ENCODE data around the gene TSC22D1. TPM values are rescaled to one million over a fixed set of nuclear protein-coding genes. Genes with fewer than 3 reads are reported as not detected.

Gene TSC22D1
- total RNA-seq, 1 experiment from 2014 or later = 37.2 TPM

DNA sequence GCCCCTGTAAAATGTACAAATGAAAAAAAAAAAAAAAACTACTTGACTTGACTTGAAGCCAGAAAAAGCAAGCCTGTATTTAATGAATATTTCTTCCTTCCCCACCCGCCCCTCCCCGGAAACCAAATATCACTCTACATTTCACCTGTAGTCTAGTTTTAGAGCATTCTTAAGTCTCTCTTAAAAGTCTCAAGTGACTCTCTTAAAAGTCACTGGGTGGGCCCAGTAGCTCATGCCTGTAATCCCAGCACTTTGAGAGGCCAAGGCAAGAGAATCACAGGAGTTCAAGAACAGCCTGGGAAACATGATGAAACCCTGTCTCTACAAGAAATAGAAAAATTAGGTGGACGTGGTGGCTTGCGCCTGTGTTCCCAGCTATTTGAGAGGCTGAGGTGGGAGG, 72.0 kb downstream of the TSC22D1 start:
- no peaks in the 10 kb centered on the region for H3K36me3 Mint-ChIP-seq (ENCODE audit: insufficient read depth, unreplicated experiment)
- CTCF ChIA-PET = no interaction called here
- TF ChIP-seq, protein P1, sequence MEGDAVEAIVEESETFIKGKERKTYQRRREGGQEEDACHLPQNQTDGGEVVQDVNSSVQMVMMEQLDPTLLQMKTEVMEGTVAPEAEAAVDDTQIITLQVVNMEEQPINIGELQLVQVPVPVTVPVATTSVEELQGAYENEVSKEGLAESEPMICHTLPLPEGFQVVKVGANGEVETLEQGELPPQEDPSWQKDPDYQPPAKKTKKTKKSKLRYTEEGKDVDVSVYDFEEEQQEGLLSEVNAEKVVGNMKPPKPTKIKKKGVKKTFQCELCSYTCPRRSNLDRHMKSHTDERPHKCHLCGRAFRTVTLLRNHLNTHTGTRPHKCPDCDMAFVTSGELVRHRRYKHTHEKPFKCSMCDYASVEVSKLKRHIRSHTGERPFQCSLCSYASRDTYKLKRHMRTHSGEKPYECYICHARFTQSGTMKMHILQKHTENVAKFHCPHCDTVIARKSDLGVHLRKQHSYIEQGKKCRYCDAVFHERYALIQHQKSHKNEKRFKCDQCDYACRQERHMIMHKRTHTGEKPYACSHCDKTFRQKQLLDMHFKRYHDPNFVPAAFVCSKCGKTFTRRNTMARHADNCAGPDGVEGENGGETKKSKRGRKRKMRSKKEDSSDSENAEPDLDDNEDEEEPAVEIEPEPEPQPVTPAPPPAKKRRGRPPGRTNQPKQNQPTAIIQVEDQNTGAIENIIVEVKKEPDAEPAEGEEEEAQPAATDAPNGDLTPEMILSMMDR (IDR thresholded peaks at IDR 0.05; ENCODE audit: unreplicated experiment) = no peak
- H3K27me3 Mint-ChIP-seq (ENCODE audit: unreplicated experiment) = no peaks in the 10 kb centered on the region
- H3K27ac Mint-ChIP-seq (ENCODE audit: unreplicated experiment) = no peak overlapping the region
- H3K9me3 Mint-ChIP-seq (ENCODE audit: low read depth, unreplicated experiment) = no peaks in the 10 kb centered on the region
- no peak overlapping the region for H3K4me3 Mint-ChIP-seq (ENCODE audit: low read depth, unreplicated experiment)
- DNase-seq = no peak
- intact Hi-C loops (cut with micrococcal nuclease; ENCODE audit: unreplicated experiment) = no loop called here
- no peaks in the 10 kb centered on the region for H3K4me1 Mint-ChIP-seq (ENCODE audit: low read depth, unreplicated experiment)
- BruUV-seq (replicated peaks) = no TSS peak

DNA sequence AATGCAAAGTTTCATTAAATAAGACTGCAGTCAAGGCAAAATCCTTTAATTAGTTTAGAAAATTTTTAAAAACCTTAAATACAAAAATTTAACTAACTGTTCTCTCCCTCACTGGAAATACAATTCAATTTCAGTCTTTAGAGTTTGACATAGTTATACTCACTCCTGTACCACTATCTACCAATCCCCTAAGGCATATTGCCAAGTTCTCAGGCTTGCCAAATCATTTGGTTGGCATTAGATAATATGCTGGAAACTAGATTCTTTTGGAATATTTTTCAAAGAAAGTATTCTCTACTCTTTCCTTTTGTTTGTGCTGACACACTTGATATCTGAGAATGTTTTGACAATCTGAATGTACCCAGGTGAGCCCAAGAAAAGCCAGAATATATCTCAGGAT, 77.2 kb downstream of the TSC22D1 start:
- intact Hi-C loops (cut with micrococcal nuclease; ENCODE audit: unreplicated experiment) = no loop called here
- H3K27me3 Mint-ChIP-seq (ENCODE audit: unreplicated experiment) = no peaks in the 10 kb centered on the region

DNA sequence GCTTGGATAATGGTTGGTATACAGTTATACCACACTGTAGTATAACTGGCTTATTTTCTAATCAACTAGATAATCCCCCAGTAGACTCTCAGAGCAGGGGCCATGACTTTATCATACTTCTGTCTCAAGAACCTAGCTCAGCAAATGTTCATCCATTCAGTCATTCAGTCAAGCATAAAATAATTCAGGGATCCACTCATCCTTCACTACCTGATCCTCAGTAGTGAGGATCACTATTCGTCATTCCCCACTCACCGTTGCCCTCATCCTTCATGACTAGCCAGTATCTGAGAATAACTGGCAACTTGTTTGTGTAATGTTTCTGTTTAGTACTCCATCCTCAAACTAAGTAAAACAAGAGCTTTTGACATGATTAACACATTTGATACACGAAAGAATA, 77.6 kb downstream of the TSC22D1 start:
- H3K27me3 Mint-ChIP-seq (ENCODE audit: unreplicated experiment) = no peaks in the 10 kb centered on the region

More for the DNA sequence above, 77.2 kb downstream of the TSC22D1 start:
- Mint-ChIP-seq H3K36me3 (ENCODE audit: insufficient read depth, unreplicated experiment) (no peaks in the 10 kb centered on the region), H3K4me3 (ENCODE audit: low read depth, unreplicated experiment) (no peak overlapping the region), H3K4me1 (ENCODE audit: low read depth, unreplicated experiment) (no peaks in the 10 kb centered on the region), H3K9me3 (ENCODE audit: low read depth, unreplicated experiment) (no peaks in the 10 kb centered on the region), H3K27ac (ENCODE audit: unreplicated experiment) (no peak overlapping the region)
- no TSS peak for BruUV-seq (replicated peaks)
- no peak for DNase-seq
- TF ChIP-seq, protein P1 (IDR thresholded peaks at IDR 0.05; ENCODE audit: unreplicated experiment) = no peak
- CTCF ChIA-PET = no interaction called here

DNA sequence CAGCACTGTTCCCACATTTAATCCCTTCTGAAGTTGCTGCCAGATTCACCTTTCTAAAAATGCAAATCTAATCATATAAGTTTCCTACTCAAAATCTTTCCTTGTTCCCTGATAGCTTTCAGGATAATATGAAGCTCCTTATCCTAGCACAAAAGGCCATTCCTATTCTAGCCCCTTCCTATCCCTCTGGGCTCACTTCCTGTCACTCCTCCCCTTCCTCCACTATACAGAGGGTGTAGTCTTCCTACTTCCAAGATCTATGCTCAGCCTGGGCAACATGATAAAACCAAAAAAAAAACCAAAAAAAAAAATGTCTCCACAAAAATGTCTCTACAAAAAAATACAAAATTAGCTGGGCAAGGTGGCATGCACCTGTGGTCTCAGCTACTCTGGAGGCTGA, 78.3 kb downstream of the TSC22D1 start:
- intact Hi-C loops (cut with micrococcal nuclease; ENCODE audit: unreplicated experiment) = no loop called here
- no peak overlapping the region for H3K27ac Mint-ChIP-seq (ENCODE audit: unreplicated experiment)
- no TSS peak for BruUV-seq (replicated peaks)

More for the DNA sequence above, 77.6 kb downstream of the TSC22D1 start:
- Mint-ChIP-seq H3K9me3 (ENCODE audit: low read depth, unreplicated experiment) (no peaks in the 10 kb centered on the region), H3K4me1 (ENCODE audit: low read depth, unreplicated experiment) (no peaks in the 10 kb centered on the region), H3K36me3 (ENCODE audit: insufficient read depth, unreplicated experiment) (no peaks in the 10 kb centered on the region), H3K4me3 (ENCODE audit: low read depth, unreplicated experiment) (no peak overlapping the region), H3K27ac (ENCODE audit: unreplicated experiment) (no peak overlapping the region)
- CTCF ChIA-PET = no interaction called here
- intact Hi-C loops (cut with micrococcal nuclease; ENCODE audit: unreplicated experiment) = no loop called here
- TF ChIP-seq, protein P1 (IDR thresholded peaks at IDR 0.05; ENCODE audit: unreplicated experiment) = no peak
- no peak for DNase-seq
- no TSS peak for BruUV-seq (replicated peaks)

More for the DNA sequence above, 78.3 kb downstream of the TSC22D1 start:
- no peaks in the 10 kb centered on the region for H3K27me3 Mint-ChIP-seq (ENCODE audit: unreplicated experiment)
- CTCF ChIA-PET = no interaction called here
- H3K4me3 Mint-ChIP-seq (ENCODE audit: low read depth, unreplicated experiment) = no peak overlapping the region
- no peaks in the 10 kb centered on the region for H3K9me3 Mint-ChIP-seq (ENCODE audit: low read depth, unreplicated experiment)
- TF ChIP-seq, protein P1 (IDR thresholded peaks at IDR 0.05; ENCODE audit: unreplicated experiment) = no peak
- no peaks in the 10 kb centered on the region for H3K4me1 Mint-ChIP-seq (ENCODE audit: low read depth, unreplicated experiment)
- no peak for DNase-seq
- no peaks in the 10 kb centered on the region for H3K36me3 Mint-ChIP-seq (ENCODE audit: insufficient read depth, unreplicated experiment)
